HEK293T (cell line): ENCODE measurements around the gene LARP1B.

ENCODE experiments used
- ARNT ChIP-seq: fragments of 450-650 bp; IDR thresholded peaks from 2 replicates; pipeline ENCODE4 v1.6.1; 2017; ENCODE audit warnings: mild to moderate bottlenecking
- BHLHE40 ChIP-seq: fragments of 450-650 bp; IDR thresholded peaks from 2 replicates; pipeline ENCODE4 v1.6.1; 2016; ENCODE audit warnings: mild to moderate bottlenecking, moderate library complexity, borderline replicate concordance
- ELF4 ChIP-seq: fragments of 450-650 bp; IDR thresholded peaks from 2 replicates; pipeline ENCODE4 v1.6.1; 2017; ENCODE audit warnings: antibody characterized with exemption
- FOXA1 ChIP-seq: fragments of 450-650 bp; IDR thresholded peaks from 2 replicates; pipeline ENCODE4 v1.6.1; 2016; ENCODE audit warnings: mild to moderate bottlenecking
- FOXK2 ChIP-seq: fragments of 450-650 bp; IDR thresholded peaks from 2 replicates; pipeline ENCODE4 v1.6.1; 2016; ENCODE audit warnings: mild to moderate bottlenecking
- FOXM1 ChIP-seq: fragments of 450-650 bp; IDR thresholded peaks from 2 replicates; pipeline ENCODE4 v1.6.1; 2017; ENCODE audit warnings: mild to moderate bottlenecking, borderline replicate concordance
- HDGF ChIP-seq: fragments of 450-650 bp; IDR thresholded peaks from 2 replicates; pipeline ENCODE4 v1.6.1; 2017; ENCODE audit warnings: antibody characterized with exemption, borderline replicate concordance
- L3MBTL2 ChIP-seq: fragments of 450-650 bp; conservative IDR thresholded peaks from 2 replicates; pipeline ENCODE4 v1.6.1; 2016; ENCODE audit warnings: mild to moderate bottlenecking
- NFRKB ChIP-seq: fragments of 450-650 bp; IDR thresholded peaks from 2 replicates; pipeline ENCODE4 v1.6.1; 2016; ENCODE audit warnings: mild to moderate bottlenecking, moderate library complexity
- PKNOX1 ChIP-seq: fragments of 450-650 bp; IDR thresholded peaks from 2 replicates; pipeline ENCODE4 v1.6.1; 2016
- SP1 ChIP-seq: fragments of 450-650 bp; IDR thresholded peaks from 2 replicates; pipeline ENCODE4 v1.6.1; 2017
- SUZ12 ChIP-seq: fragments of 450-650 bp; IDR thresholded peaks from 2 replicates; pipeline ENCODE4 v1.6.1; 2016; ENCODE audit warnings: mild to moderate bottlenecking
- TARDBP ChIP-seq: fragments of 450-650 bp; IDR thresholded peaks from 2 replicates; pipeline ENCODE4 v1.6.1; 2016
- ZNF384 ChIP-seq: fragments of 450-650 bp; IDR thresholded peaks from 2 replicates; pipeline ENCODE4 v1.6.1; 2016

GRCh38 chr4:128161138-128161537, 100.0 kb downstream of the LARP1B start:
- no peak for TF ChIP-seq ELF4
- TF ChIP-seq ARNT = no peak
- TF ChIP-seq FOXM1 = no peak
- no peak for TF ChIP-seq FOXK2
- no peak for TF ChIP-seq ZNF384
- TF ChIP-seq PKNOX1 = no peak
- no peak for TF ChIP-seq SUZ12
- TF ChIP-seq BHLHE40 = no peak
- no peak for TF ChIP-seq SP1
- no peak for TF ChIP-seq NFRKB
- TF ChIP-seq FOXA1 = no peak
- TF ChIP-seq HDGF = no peak
- TF ChIP-seq TARDBP = no peak
- no peak for TF ChIP-seq L3MBTL2
